Measurements from ENCODE around the gene CFAP300. TPM values are rescaled to one million over a fixed set of nuclear protein-coding genes. Genes with fewer than 3 reads are reported as not detected.

The CFAP300 gene
- total and polyA plus RNA-seq, 2 of the 8 experiments (the other 6 are each of a cell fraction or from before 2014, with no cell fraction given): 2.1 to 2.8 TPM

DNA sequence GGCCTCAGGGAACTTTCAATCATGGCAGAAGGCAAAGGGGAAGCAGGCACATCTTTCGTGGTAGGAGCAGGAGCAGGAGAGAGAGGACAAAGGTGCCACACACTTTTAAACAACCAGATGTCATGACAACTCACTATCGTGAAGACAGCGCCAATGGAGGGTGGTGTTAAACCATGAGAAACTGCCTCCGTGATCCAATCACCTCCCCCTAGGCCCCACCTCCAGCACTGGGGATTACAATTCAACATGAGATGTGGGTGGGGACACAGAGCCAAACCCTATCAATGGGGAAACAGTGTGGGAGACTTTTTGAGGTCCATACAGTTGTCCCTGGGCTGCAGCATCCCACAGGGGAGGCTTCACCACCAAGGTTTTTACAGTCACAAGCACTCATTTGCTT, 41.9 kb upstream of the CFAP300 start (continued):
- TF ChIP-seq, protein P1, sequence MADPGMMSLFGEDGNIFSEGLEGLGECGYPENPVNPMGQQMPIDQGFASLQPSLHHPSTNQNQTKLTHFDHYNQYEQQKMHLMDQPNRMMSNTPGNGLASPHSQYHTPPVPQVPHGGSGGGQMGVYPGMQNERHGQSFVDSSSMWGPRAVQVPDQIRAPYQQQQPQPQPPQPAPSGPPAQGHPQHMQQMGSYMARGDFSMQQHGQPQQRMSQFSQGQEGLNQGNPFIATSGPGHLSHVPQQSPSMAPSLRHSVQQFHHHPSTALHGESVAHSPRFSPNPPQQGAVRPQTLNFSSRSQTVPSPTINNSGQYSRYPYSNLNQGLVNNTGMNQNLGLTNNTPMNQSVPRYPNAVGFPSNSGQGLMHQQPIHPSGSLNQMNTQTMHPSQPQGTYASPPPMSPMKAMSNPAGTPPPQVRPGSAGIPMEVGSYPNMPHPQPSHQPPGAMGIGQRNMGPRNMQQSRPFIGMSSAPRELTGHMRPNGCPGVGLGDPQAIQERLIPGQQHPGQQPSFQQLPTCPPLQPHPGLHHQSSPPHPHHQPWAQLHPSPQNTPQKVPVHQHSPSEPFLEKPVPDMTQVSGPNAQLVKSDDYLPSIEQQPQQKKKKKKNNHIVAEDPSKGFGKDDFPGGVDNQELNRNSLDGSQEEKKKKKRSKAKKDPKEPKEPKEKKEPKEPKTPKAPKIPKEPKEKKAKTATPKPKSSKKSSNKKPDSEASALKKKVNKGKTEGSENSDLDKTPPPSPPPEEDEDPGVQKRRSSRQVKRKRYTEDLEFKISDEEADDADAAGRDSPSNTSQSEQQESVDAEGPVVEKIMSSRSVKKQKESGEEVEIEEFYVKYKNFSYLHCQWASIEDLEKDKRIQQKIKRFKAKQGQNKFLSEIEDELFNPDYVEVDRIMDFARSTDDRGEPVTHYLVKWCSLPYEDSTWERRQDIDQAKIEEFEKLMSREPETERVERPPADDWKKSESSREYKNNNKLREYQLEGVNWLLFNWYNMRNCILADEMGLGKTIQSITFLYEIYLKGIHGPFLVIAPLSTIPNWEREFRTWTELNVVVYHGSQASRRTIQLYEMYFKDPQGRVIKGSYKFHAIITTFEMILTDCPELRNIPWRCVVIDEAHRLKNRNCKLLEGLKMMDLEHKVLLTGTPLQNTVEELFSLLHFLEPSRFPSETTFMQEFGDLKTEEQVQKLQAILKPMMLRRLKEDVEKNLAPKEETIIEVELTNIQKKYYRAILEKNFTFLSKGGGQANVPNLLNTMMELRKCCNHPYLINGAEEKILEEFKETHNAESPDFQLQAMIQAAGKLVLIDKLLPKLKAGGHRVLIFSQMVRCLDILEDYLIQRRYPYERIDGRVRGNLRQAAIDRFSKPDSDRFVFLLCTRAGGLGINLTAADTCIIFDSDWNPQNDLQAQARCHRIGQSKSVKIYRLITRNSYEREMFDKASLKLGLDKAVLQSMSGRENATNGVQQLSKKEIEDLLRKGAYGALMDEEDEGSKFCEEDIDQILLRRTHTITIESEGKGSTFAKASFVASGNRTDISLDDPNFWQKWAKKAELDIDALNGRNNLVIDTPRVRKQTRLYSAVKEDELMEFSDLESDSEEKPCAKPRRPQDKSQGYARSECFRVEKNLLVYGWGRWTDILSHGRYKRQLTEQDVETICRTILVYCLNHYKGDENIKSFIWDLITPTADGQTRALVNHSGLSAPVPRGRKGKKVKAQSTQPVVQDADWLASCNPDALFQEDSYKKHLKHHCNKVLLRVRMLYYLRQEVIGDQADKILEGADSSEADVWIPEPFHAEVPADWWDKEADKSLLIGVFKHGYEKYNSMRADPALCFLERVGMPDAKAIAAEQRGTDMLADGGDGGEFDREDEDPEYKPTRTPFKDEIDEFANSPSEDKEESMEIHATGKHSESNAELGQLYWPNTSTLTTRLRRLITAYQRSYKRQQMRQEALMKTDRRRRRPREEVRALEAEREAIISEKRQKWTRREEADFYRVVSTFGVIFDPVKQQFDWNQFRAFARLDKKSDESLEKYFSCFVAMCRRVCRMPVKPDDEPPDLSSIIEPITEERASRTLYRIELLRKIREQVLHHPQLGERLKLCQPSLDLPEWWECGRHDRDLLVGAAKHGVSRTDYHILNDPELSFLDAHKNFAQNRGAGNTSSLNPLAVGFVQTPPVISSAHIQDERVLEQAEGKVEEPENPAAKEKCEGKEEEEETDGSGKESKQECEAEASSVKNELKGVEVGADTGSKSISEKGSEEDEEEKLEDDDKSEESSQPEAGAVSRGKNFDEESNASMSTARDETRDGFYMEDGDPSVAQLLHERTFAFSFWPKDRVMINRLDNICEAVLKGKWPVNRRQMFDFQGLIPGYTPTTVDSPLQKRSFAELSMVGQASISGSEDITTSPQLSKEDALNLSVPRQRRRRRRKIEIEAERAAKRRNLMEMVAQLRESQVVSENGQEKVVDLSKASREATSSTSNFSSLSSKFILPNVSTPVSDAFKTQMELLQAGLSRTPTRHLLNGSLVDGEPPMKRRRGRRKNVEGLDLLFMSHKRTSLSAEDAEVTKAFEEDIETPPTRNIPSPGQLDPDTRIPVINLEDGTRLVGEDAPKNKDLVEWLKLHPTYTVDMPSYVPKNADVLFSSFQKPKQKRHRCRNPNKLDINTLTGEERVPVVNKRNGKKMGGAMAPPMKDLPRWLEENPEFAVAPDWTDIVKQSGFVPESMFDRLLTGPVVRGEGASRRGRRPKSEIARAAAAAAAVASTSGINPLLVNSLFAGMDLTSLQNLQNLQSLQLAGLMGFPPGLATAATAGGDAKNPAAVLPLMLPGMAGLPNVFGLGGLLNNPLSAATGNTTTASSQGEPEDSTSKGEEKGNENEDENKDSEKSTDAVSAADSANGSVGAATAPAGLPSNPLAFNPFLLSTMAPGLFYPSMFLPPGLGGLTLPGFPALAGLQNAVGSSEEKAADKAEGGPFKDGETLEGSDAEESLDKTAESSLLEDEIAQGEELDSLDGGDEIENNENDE (IDR thresholded peaks at IDR 0.05; ENCODE audit: insufficient replicate concordance, low read length): no peak
- TF ChIP-seq POLR2AphosphoS5 (IDR thresholded peaks at IDR 0.05; ENCODE audit: low read depth, low read length): no peak

All from H1 (cell line).